Stimulated activated CD8-positive, alpha-beta memory T cell treated with anti-CD3 and anti-CD28 coated beads, Interleukin-12 subunit alpha, Interleukin-12 subunit beta, amount 100 ng/mL, for 4 hours (primary cell): Measurements from ENCODE around the gene BCAR3.
"Not testable (repeated sequence)": the region's sequence is repeated elsewhere in the genome, so short reads cannot be mapped to it uniquely, and the experiment has no call there.

Experiments used
- DNase-seq: peaks from one replicate; pipeline ENCODE4 v3.0.0-alpha.2; 2020; ENCODE audit warnings: low read depth

The BCAR3 gene

DNA sequence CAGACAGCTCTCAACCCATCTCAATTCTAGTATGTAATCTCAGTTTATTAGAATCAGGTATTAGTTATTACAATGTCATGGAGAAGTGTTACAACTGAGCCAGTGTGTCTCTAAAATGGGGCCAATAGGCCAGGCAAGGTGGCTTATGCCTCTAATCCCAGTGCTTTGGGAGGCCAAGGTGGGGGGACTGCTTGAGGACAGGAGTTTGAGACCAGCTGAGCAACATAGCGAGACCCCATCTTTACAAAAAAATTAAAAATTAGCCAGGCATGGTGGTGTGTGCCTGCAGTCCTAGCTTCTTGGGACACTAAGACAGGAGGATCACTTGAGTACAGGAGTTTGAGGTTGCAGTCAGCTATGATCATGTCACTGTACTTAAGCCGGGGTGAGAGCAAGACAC lies 104.9 kb downstream of the BCAR3 start:
- DNase-seq, result no peak

- DNase-seq, result no peak
Observed at GRCh38 chr1:93576346-93576745, 105.3 kb downstream of the BCAR3 start.

GRCh38 chr1:93575621-93576284 lies 105.9 kb downstream of the BCAR3 start:
- DNase-seq, result no peak

DNA sequence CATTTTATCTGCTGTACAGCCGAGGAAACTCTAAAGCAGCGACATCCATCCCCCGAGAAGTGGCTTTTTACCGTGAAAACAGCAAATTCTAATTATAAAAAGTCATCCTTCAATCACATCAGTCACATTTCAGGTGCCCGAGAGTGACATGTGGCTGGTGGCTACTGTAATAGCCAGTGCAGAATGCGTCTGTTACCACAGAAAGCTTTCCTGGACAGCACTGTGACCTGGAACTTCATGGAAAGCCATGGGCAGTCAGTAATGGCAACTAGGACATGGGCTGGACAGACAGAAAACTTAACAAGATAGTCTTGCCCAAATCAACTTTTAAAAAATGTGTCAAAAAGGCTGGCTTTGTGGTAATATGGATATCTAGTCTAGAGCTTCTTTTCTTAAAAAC lies 106.6 kb downstream of the BCAR3 start:
- DNase-seq, result no peak

DNA sequence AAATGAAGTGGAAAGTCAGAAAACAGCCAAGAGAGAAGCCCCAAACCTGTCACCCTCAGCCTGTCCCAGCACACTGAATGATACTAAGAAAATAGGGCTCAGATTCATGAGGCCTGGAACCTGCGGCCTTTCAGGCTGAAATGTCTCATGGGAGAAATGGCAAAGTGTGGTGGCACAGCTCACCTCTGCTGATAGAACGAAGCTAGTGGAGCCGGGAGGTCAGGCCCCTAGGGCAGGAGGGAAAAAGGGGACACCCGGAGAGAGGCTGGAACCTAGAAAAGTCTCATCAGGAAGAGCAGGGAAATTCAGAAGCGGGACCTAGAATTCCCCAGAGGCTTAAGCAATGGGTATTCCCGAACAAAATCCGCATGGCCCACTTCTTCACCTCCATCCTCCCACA lies 107.1 kb downstream of the BCAR3 start:
- no peak for DNase-seq

DNA sequence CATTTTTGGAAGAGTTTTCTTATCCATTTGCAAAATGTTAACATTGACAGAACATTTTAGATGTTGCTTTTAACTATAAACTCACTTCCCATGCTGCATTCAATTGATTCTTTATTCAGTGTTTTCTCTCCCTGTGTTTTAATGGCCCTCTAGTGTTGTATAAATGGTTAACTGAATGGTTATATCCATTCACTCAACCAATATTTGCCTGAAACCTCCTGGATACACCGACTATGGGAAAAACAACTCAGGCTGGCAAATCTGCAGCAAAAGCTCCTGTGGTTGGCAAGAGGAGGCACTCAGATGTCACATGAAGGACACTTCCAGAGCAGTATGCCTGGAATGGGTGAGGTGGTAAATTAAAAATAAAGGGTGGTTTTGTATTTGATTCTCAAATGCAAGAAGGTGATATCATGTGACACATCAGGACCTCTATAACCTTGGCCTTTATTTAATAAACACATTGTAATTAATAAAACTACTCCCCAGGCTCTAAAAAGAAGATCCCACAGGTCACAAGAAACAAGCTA lies 107.6 kb downstream of the BCAR3 start:
- no peak for DNase-seq

GRCh38 chr1:93571623-93572310 lies 109.9 kb downstream of the BCAR3 start:
- DNase-seq, result no peak

- no peak for DNase-seq
Observed at GRCh38 chr1:93569489-93569888, 112.1 kb downstream of the BCAR3 start.

DNA sequence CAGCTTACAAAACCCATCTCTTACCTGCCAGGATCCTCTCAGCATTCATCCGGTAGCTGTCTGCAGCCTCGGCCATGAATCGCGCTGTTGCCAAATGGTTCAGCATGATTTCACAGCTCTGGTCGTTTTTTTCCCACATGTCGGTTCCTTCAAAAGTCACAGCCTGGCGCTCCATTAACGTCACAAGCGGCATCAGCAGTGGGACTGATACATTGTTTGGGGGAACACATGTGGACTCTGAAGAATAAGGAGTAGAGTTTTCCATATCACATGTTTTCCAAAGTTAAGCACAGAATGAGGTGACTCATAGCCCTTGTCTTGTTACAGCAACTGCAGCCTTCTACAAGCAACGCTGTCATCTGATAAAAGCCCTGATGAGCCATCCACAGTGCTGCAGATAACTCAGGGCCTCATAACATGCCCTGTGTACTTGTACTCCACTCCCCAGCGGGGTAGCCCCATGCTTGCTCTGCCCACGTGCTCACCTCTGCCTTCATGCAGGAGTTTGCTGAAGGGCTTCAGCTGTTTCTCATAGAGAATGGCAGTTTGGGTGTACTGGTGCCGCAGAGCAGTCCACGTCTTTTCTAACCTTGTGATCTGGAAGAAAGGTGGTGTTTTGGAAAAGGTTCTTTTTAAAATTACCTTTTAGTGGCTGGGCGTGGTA lies 114.2 kb downstream of the BCAR3 start:
- no peak for DNase-seq

DNA sequence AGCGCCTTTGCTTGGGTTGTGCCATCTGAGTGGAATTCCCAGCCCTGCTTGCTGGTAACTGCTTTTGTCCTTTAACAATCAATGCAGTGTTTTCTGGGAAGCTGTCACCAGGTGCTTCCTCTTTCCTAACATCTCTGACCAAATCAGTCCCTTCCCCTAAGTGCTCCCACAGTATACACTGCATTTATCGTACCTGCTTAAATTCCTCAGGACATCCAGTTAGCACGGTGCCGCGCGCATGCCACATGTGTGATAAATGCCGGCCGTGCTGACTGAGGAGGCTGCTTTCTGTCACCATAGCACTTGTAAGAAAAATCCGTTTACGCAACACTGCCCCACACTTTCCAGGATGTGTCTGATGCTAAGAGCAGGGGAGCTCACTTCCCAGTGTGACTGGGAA lies 115.4 kb downstream of the BCAR3 start:
- no peak for DNase-seq

DNA sequence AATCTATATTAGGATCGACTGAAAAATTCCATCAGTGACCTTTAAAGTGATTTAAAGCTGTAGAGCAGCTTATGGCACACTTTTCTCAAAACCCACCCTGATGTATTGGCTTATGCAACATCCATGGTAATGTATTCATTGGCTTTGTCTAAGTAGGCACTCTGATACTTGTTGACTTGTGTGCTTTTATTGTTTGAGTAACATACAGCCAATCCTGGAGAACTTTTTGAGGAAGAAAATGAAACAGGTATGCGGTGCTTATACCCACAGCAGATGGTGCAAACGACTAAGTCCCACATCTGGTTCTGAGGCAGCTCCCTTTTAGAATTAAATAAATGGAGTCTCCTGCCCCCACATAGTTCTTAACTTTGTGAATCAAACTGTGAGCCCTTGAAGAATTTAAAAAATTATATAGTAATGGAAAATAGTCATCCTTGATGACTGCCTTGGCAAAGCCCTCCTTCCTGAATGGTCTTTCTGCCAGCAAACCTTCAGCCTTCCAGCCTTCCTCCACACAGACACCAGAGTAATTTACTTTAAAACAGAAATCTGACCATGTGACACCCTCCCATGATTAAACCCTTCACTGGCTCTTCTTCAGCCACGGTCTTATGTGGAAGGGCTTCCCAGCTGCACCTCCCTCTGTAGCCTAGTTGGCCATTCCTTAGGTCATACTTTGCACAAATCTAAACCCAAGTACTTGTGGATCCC lies 116.0 kb downstream of the BCAR3 start:
- no peak for DNase-seq

- no peak for DNase-seq
Observed at GRCh38 chr1:93559695-93560094, 121.9 kb downstream of the BCAR3 start.

DNA sequence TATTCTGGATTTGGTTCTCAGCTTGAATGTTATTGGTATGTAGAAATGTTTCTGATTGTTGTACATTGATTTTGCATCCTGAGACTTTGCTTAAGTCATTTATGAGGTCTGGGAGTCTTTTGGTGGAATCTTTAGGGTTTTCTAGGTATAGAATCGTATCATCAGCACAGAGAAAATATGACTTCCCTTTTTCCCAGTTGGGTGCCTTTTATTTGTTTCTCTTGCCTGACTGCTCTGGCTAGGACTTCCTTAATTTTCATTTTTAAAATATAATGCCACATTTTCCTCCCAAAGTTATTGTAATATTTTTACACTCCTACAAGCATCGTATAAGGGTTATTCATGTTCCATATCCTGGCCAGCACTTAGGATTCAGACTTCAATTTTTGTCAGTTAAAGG lies 122.6 kb downstream of the BCAR3 start:
- DNase-seq, result no peak

- DNase-seq, result no peak
Observed at GRCh38 chr1:93556291-93556690, 125.3 kb downstream of the BCAR3 start.

GRCh38 chr1:93554883-93555872 lies 126.5 kb downstream of the BCAR3 start:
- DNase-seq, result no peak

DNA sequence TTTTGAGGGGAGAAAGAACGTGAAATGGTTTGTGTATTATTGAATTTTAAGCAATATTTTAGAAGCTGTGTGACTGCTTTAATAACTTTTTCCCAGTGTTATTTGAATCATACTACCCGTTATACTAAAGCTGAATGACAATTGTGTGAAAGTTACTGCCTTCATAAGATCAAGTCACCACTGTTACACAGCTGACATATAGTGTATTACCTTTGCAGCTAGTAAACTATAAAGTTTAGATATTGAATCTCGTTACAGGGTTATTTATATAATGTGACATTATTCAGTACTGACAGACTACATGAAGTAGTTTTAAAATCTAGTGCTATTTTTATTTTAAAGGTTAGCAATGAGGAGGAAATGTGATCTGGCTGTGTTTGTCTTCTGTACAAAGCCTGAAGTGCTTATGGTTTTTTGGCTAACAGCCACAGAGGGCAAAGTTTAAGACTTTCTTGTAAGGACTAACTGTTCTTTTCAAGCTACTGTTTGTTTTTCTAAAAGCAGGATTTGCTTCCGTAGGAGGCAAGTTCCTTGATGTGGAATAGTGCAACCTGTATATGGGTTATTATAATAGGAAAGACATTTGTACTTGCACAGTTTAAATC lies 127.6 kb downstream of the BCAR3 start:
- not testable (repeated sequence) for DNase-seq

GRCh38 chr1:93552741-93553455 lies 128.7 kb downstream of the BCAR3 start:
- no peak for DNase-seq

GRCh38 chr1:93549811-93550210 lies 131.8 kb downstream of the BCAR3 start:
- DNase-seq, result no peak

GRCh38 chr1:93549131-93549530 lies 132.5 kb downstream of the BCAR3 start:
- DNase-seq, result no peak
